C4-2B (cell line): ENCODE measurements around the gene CD274.

Experiments
- ZFX ChIP-seq: fragments of 450-650 bp; IDR thresholded peaks from 2 replicates; pipeline ENCODE4 v1.6.1; 2017
- TF ChIP-seq, protein P1 (sequence below): fragments of 450-650 bp; conservative IDR thresholded peaks from 2 replicates; pipeline ENCODE4 v1.5.1; 2017; ENCODE audit warnings: mild to moderate bottlenecking

DNA sequence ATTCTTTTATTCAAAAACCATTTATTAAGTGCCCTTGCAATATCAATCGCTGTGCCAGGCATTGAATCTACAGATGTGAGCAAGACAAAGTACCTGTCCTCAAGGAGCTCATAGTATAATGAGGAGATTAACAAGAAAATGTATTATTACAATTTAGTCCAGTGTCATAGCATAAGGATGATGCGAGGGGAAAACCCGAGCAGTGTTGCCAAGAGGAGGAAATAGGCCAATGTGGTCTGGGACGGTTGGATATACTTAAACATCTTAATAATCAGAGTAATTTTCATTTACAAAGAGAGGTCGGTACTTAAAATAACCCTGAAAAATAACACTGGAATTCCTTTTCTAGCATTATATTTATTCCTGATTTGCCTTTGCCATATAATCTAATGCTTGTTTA is 18.5 kb downstream of the CD274 start:
- TF ChIP-seq, protein P1, sequence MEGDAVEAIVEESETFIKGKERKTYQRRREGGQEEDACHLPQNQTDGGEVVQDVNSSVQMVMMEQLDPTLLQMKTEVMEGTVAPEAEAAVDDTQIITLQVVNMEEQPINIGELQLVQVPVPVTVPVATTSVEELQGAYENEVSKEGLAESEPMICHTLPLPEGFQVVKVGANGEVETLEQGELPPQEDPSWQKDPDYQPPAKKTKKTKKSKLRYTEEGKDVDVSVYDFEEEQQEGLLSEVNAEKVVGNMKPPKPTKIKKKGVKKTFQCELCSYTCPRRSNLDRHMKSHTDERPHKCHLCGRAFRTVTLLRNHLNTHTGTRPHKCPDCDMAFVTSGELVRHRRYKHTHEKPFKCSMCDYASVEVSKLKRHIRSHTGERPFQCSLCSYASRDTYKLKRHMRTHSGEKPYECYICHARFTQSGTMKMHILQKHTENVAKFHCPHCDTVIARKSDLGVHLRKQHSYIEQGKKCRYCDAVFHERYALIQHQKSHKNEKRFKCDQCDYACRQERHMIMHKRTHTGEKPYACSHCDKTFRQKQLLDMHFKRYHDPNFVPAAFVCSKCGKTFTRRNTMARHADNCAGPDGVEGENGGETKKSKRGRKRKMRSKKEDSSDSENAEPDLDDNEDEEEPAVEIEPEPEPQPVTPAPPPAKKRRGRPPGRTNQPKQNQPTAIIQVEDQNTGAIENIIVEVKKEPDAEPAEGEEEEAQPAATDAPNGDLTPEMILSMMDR: no peak
- no peak for TF ChIP-seq ZFX
